Activated CD8-positive, alpha-beta memory T cell treated with anti-CD3 and anti-CD28 coated beads, Interleukin-2, amount 50 U/mL, for 1 hour (primary cell): Measurements from ENCODE around the gene NARF.
A peak's percentile ranks its signal among the peaks of the same experiment; 100 is the strongest.

Source experiments
- DNase-seq: peaks from one replicate; pipeline ENCODE4 v3.0.0-alpha.2; 2020; ENCODE audit errors: extremely low read depth

NARF gene

DNA sequence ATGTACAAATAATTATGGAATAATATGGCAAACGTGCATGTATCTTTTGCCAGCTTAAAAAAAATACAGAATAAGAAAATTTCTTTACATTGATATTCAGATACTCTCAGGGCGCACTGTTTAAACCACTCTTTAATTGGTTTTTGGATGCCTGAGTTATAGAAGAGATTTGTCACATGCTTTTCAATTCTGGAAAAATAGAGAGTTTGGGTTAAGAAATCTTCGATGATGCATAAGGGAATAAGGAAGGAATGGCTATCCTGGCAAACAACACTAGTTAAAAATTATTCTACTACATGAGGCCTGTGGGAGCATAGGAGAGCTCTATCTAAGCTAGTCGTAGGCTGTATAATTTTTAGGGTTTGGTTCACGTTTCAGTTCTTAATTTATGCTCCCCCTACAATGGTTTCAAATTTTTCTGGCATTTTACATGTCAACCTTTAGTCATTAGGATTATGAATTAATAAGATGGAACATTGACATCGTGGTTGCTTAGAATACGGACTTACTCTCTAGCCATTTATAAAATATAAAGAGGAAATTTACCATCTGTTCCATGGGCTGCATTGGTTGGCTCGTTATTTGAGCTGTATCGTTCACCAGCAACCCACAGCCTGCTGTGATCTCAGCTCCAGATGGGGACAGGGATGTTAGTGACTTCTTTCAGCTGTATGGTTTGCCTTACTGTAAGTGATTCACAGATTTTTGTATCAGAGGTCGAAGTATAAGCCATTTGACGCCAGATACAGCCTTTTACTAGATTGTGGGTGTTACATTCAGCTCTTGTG, 15.9 kb downstream of the NARF start:
- DNase-seq = no peak

DNA sequence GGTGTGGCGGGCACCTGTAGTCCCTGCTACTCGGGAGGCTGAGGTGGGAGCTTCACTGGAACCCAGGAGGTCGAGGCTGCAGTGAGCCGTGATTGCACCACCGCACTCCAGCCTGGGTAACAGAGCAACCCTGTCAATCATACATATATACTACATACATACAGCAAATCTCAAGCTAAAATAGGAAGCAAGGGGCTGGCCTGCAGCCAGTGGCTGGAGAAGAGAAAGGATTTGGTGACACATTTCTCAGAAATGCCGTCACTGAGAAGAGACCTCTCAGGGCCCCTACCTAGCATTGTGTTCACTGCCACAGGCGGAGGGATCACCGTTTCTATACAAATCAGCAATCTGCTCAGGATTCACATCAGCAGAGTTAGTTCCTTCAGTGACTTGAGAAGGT, 16.9 kb downstream of the NARF start:
- DNase-seq = no peak

DNA sequence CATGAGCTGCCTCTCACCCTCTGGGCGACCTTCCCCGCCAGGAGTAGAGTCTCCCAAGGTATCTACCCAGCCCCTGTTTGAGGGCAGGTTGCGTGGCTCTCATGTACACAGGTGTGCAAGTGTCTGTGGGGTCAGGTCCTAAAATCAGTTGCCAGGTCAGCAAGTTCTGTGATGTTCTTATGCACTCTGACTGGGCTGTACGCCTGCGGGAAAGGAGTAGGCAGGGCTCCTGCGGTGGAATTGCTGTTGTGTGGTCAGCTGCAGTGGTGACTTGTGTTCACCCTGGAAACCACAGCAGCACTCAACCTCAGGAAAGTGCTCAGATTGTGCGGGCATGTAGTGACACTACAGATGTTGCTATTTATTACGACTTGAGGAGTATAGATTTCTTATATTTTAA, 19.4 kb downstream of the NARF start:
- DNase-seq = no peak

DNA sequence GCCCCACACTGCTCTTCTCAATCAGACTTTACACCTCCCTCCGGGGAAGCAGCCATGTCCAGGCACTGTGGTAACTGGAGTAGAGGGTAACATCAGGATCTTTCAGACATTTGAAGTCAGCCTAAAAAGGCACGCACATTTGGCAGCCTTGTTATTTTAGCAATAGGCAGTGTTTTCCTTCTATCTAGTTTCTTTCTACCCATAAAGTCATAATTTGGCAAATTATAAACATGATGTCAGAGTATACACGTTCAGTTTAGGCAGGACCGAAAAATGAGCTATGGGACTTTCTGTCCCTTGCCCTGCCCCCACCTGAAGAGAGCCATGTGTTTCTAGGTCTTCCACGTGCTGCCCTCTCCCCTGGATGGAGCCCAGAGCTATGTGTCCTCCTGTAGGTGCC, 21.1 kb downstream of the NARF start:
- DNase-seq = no peak

DNA sequence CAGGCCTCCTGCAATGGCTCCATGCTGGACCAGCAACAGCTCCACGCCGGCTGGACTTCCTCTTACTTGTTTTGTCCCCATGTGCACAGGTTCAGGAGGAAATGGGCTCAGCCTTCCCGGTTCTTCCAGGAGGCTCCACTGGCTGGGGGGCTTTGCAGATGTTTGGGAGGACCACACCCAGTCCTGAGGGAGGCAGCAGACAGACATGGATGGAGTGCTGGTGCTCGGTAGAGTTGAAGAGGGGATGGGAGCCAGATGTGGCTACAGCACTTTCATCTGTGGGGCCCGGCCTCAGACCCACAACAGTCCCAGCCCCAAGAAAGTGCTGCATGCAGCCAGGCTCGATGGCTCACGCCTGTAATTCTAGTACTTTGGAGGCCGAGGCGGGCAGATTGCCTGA, 21.8 kb downstream of the NARF start:
- DNase-seq = no peak

DNA sequence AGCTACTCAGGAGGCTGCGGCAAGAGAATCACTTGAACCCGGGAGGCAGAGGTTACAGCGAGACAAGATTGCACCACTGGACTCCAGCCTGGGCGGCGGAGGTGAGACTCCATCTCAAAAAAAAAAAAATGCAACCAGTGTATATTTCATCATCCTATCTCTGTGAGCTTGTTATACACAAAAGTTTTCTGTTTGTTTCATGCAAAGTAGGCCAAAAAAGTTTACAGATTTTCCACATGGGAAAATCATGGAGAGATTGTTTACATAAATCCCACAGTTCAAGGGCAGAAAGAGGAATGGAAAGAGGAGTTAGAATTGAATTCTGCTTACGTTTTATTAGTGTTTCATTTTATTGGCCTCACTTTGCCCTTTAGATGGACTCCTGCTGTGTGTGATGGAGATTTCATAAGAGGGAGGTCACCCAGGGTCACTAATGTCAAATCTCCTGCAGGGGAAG, 24.7 kb downstream of the NARF start:
- no peak for DNase-seq

DNA sequence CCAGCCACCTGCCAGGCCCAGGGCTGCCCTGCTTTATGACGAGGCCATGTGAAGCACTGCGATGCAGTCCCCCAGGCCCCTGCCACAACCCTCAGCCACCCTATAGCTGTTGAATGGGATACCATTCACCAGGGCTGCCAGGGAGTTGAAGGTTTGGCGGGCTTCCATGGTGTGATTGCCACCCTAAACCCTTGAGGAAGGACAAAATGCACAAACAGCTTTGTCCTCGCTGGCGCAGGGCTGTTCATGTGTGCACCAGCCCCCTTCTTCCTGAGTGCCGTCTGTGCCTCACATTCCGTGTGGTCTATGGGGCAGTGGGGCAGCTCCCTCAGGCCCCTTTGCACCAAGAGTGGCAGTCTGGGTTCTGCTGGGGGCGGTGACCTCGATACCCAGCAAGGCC, 25.3 kb downstream of the NARF start:
- DNase-seq = no peak

DNA sequence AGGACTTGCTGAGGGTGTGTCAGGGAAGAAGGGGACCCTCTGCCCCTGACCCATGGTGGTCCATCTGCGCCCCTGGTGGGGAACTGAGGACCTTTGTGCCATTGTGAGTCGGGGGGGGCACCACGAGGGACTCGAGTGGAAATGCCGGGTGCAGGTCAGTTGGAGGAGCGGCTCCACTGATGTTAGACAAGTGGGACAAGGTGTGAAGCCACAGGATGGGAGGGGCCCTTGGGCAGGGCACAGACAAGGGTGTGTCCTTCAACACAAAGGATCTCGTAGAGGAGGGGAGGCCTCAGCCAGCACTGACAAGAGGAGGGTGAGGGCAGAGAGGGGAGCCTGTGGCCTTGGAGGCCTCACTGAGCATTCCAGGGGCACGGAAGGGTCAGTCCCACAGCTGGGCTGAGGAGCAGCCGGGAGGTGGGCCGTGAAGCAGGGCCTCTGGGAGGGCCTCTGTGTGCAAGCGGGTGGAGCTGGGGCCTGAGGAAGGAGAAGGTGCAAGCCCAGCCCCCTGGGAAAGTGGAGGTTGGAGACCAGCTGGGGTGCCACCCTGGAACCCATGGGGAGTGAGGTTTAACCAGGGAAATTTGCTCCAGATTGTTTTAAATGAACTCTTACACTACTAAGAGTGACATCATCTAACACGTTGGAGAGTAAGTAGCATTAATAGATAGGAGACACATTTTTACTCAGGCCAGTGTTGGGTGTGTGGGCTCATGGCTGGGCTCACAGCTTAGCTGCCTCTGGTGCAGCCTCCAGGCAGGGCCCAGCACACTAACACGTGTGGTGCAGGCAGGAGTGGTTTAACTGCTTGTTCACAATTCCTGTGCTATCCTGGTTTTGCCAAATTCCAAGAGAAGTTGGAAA, 27.9 kb downstream of the NARF start:
- DNase-seq = no peak

DNA sequence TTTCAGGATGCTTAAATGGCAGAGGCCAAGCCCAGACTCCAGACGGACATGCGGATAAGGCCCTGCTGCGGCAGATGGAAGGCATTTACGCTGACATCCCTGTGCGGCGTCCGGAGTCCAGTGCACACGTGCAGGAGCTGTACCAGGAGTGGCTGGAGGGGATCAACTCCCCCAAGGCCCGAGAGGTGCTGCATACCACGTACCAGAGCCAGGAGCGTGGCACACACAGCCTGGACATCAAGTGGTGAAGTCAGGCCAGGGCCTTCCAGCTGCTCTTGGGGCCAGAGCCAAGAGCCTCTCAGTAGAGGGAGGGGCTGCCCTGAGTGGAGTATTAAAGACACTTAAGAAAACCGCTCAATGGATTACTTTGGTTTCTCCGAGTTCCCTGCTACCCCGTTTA, 29.4 kb downstream of the NARF start:
- no peak for DNase-seq

DNA sequence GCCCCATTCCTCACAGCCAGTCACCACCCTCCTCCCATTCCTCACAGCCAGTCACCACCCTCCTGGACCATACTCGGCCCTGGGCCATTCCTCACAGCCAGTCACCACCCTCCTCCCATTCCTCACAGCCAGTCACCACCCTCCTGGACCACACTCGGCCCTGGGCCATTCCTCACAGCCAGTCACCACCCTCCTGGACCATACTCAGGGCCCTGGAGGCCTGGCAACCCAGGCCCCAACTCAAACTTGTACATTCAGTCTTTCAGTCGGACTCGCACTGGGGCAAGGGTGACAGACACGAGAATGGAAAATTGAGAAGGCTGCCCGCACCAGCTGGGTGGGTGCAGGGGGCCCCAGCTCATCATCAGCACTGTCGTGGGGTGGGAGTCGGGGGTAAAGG, 30.6 kb downstream of the NARF start:
- no peak for DNase-seq

DNA sequence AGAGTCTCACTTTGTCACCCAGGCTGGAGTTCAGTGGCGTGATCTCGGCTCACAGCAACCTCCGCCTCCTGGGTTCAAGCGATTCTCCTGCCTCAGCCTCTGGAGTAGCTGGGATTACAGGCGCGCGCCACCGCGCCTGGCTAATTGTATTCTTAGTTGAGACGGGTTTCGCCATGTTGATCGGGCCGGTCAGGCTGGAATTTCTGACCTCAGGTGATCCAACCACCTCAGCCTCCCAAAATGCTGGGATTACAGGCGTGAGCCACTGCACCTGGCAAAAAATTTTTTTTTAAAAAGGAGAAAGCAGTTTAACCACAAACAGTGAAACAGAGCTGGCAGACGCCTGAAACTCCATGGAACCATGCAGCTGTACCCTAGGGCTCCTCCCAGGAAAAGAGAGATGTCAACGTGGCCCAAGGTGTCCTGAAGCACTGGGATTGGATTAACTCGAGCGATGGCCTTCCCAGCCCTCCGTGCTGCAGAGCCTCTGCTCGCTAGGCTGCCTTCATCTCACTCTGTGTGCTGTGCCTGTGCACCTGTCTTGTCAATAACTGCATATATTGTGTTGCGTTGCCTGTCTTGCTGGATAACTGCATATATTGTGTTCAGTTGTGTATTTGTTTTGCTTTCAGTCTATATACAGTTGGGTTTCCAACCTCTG, 31.4 kb downstream of the NARF start:
- no peak for DNase-seq

DNA sequence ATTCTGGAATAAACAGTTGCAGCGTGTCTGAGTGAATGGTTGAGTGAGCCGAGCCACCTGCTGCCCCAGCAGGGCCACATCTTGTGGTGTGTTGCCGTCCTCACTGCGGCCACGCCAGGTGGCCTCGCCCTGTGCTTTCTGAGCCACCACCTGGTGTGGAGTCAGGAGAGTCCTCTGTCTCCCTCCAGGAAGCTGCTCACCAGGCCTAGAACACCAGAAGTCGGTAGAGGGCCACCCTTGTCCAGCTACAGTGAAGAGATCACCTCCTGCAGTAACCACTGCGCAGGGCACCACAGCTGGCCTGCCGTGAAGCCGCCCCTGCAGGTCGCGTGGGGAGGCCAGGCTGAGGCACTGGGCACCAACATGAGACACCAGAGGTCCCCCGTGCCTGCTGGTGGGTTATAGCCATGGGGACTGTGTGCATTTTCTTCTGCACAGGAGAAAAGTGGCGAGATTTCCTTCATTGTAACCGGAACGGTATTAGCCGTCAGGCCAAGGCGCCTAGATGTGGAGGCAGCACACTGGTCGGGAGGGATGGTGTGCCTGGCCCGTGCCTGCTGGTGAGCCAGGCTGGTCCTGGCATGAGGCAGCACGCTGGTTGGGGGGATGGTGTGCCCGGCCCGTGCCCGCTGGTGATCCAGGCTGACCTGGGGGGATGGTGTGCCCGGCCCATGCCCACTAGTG, 32.1 kb downstream of the NARF start:
- no peak for DNase-seq

DNA sequence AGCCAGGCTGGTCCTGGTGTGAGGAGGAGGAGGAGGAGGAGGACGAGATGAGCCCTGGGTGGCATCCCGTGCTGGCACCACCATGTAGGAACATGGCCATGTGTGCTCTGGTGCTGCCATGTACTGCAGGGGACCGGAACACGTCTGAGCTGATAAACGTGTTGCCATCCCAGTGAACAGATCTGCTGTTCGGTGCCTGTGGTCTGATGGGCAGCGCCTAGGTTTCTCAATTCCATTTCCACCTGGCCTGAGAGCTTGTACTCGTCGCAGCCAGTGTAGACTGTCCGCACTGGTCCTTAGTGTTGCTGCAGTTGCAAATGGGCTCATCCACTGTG, 32.6 kb downstream of the NARF start:
- DNase-seq = no peak

DNA sequence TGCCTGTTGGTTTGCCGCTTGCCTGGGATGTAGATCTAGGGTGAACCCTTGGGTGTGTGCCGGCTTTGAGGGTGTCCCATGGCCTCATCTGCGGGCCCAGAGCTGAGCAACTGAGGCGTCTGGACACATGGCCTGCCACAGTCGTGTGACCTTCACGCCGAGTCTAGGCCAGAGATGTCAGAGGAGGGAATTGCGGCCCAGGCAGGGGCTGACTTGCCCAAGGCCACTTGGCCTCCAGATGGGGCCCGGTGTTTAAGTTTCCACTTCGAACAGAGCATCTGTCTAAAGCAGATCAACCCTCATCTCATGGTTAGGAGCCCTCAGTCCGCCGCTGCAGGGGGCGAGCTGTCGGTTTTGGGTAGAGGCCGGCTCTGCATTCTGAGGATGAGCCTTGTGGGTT, 33.0 kb downstream of the NARF start:
- no peak for DNase-seq

DNA sequence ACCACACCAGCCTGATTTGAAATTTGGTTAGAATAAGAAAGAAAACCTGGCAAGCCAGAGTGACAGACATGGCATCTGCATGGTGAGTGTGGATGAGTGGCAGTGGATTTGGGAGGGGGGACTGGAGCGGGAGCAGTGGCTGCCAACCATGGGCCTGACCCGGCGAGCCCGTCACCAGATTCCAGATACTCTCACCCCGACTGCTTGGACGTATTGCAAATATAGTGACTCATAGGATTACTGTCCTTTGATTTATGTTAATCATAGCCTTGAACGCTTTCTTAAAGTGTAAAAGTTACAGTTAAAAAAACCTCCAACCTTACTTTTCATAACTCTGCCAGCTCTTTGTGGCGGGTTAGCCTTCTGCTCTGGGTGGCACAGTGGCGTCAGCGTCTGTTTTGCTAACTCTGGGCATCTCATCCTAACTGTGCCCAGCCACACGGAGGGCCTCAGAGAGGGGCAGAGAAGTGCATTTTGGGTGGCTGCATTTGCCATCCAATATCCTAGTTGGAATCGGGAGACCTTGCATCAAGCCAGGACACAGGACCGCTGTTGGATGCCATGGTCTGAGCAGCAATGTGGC, 34.2 kb downstream of the NARF start:
- no peak for DNase-seq

DNA sequence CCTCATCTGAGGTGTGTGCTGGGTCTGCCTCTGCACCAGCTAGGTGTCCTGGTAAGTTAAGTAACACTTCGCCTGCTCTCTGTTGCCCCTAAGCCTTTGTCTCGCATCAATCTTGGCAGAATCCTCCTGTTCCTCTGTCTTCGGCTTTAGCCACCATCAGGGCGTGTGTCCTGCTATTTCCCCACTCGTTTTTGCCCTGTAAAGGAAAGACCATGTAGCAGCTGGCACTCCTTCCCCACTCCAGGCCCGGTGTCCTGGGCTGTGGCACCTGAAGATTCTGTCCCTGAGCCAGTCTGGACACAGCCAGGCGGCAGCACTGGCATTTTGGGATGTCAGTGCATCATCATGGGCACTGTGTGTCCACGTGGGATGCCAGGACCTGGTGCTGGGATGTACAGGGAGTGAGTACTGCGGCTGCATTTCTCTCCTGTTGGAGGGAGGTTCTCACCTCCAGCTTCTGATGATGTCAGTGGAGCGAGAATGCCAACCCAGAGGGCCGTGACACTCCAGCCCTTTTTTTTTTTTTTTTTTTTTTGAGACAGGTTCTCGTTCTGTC, 34.8 kb downstream of the NARF start:
- DNase-seq = no peak

DNA sequence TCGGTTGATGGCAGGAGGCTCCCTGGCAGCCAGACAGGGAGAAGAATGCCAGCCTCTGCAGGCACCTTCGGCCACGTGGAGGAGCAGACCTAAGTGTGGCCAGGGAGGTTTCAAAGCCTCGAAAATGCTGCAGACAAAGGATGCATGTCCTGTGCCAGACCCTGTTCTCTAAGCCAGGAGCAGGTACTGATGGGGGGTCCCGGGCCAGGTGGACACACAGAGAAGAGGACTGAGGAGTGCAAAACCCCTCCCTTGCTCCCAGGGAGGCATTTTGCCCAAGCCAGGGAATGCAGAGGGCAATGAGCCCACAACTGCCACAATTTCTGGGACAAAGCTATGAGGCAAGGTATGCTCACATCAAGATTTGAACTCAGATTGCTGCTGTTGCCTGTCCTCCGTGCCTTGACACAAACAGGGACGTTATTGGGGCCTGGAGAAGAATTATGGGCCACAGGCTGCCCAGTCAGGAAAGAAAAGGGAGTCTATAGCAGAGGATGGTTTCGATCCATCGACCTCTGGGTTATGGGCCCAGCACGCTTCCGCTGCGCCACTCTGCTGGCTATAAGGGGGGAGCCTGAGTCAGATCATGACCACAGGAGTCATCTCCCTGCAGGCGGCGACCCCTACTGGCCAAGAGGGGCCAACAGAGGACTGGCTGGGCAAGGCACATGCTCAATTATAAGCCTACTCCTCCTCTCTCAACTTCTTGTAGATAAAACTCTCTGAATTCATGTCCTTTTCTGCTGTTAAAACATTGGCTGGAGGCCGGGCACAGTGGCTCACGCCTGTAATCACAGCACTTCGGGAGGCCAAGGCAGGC, 35.9 kb downstream of the NARF start:
- DNase-seq = peak; percentile 63

DNA sequence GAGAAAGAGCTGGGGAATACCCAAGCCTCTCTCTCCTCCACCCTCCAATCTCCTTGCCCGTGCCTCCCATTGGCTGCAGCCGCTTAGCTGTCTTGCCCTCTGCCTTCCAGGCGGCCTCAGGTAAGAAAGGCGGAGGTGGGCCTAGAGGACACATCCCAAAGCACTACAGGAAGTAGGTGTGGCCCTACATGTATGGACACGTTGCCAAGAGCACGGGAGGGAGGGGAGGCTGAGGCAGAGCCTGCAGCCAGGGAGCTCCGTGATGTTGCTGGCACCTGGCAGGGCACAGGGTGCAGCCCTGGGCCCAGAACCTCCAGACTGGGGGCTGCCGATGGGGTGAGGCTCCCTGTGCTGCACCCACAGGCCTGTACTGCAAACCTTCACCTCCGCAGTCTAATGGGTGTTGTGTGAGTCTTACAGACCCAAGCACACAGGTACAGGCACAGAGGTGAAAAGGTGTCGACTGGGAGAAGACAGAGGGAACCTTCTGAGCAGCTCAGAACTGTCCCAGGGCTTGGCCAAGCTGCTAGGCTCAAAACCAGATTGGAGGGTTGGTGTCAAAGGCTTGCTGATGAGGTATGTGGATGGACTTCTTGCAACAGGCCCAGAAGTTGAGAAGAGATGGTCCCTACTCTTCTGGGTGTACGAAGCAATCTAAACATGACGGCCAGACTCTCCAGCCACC, 37.4 kb downstream of the NARF start:
- no peak for DNase-seq

DNA sequence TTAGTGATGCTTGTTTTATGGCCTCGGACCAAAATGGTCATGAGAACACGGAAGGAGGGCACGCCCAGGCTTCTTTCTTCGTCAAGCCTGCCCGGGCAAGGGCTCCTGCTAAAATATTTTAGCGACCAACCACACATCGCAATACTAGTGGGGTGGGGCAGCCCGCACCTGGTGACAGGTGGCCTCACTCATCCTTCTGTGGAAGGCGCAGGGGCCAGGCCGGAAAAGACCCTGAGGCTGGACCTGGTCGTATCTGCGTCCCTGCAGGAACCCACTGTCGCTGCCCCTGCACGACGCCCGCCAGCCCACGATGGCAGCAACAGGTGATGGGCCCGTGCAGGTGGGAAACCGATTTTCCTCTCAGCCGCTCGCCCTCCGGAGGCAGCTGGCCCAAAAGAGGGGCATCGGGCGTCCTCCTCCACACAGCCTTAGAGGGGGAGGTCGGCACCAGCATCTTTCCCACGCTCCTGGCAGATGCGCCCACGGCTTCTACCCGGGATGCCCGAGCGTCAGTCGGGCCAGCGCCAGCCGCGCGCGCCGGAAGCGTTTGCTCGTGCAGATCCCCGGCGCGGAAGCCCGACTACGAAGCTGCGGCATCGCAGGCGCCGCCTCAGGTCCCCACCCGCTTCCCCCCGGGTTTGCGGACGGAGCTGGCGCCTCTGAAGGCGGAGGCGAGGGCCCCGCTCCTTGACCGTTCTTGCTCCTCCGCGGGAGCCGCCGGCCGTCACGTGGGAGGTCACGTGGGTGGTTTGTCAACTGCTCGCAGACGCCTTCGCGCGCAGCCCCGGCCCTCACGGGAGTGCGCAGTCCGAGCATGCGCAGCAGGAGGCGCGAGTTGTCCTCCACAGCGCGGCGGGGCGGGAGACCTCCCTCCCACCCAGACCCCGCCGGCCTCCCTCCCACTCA, 38.2 kb downstream of the NARF start:
- DNase-seq = peak; percentile 69
